H1 (cell line): ENCODE results near the gene MICALL2.

Source experiments
- RAD21 ChIP-seq, 2 experiments: IDR thresholded peaks in 1 of 2; conservative IDR thresholded peaks in 1 of 2; 2 replicates each; pipeline ENCODE4 v1.6.1; 2011; ENCODE audit warnings: low read depth in 2 of 2, low read length in 2 of 2, improper control_type of control experiment in 1 of 2, inconsistent platforms in 1 of 2, mild to moderate bottlenecking in 1 of 2, moderate library complexity in 1 of 2
- SP1 ChIP-seq: IDR thresholded peaks from 2 replicates; pipeline ENCODE4 v1.6.1; 2011; ENCODE audit warnings: low read depth, low read length
- TAF1 ChIP-seq: IDR thresholded peaks from 2 replicates; pipeline ENCODE4 v1.6.1; 2011; ENCODE audit warnings: mild to moderate bottlenecking, low read depth, low read length
- TCF12 ChIP-seq: IDR thresholded peaks from 2 replicates; pipeline ENCODE4 v1.6.1; 2011; ENCODE audit warnings: low read depth, mild to moderate bottlenecking, low read length
- TF ChIP-seq, protein P1 (sequence below), 3 experiments: IDR thresholded peaks; 1 replicate in 2 of 3; 2 replicates in 1 of 3; pipeline versions ENCODE4 v1.5.1 to v1.6.1; 2011; ENCODE audit warnings: low read length in 3 of 3, mild to moderate bottlenecking in 3 of 3, inconsistent platforms in 2 of 3, low read depth in 1 of 3, moderate library complexity in 1 of 3; ENCODE audit not compliant: insufficient read depth in 1 of 3; ENCODE audit errors: control extremely low read depth in 1 of 3

DNA sequence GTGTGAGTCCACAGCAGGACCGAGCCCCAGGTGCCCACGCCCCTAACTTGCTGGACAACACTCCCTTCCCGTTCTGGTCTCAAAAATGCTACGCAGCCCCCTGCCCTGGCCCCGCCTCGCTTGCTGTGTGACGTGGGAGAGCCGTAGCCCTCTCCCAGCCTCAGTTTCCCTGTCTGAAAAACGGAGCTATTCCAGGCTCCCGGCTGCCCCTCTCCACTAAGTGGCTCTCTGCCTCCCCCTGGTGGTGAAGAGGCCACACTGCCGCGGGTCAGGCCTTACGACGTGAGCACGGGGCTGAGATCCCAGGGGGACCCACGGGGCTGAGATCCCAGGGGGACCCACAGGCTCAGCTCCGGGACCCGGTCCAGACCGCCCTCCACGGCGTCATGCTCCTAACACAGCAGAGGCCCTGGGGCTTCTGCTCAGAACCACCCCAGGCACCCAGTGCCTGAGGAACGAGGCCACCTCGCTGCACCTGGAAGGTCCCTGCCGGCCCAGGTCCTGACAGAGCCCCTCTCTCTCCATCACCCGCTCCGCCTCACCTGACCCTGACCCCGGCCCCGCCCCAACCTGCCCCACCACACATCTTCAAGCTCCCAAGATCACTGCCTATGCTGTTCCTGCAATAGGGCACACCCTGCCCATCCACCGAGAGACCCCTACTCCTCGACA is 26.7 kb downstream of the MICALL2 start:
- TF ChIP-seq RAD21 (IDR thresholded peaks at IDR 0.05 in 1 of 2, conservative IDR thresholded peaks at IDR 0.05 in 1 of 2; ENCODE audit: low read depth in 2 of 2, low read length in 2 of 2) (peak; percentile 80 to 91), TCF12 (no peak), SP1 (no peak), TAF1 (no peak)
- TF ChIP-seq, protein P1, sequence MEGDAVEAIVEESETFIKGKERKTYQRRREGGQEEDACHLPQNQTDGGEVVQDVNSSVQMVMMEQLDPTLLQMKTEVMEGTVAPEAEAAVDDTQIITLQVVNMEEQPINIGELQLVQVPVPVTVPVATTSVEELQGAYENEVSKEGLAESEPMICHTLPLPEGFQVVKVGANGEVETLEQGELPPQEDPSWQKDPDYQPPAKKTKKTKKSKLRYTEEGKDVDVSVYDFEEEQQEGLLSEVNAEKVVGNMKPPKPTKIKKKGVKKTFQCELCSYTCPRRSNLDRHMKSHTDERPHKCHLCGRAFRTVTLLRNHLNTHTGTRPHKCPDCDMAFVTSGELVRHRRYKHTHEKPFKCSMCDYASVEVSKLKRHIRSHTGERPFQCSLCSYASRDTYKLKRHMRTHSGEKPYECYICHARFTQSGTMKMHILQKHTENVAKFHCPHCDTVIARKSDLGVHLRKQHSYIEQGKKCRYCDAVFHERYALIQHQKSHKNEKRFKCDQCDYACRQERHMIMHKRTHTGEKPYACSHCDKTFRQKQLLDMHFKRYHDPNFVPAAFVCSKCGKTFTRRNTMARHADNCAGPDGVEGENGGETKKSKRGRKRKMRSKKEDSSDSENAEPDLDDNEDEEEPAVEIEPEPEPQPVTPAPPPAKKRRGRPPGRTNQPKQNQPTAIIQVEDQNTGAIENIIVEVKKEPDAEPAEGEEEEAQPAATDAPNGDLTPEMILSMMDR (IDR thresholded peaks at IDR 0.05; ENCODE audit: control extremely low read depth in 1 of 3, insufficient read depth in 1 of 3, low read depth in 1 of 3, low read length in 3 of 3): peak in 2 of 3 experiments; percentile 93 to 95; a peak in 3 of 4 replicates
